CD14-positive monocyte (primary cell): ENCODE measurements around the gene NLRC4. TPM values are rescaled to one million over a fixed set of nuclear protein-coding genes. Genes with fewer than 3 reads are reported as not detected.
A peak's percentile ranks its signal among the peaks of the same experiment; 100 is the strongest.

Source experiments
- DNase-seq, 3 donors: peaks; one replicate each; pipeline ENCODE4 v3.0.0-alpha.2; 2011 to 2022
- H2AFZ ChIP-seq: 2 replicates; pipeline ENCODE4 v1.6.0; 2012; ENCODE audit warnings: mild to moderate bottlenecking, low read depth, low read length, inconsistent platforms; ENCODE audit not compliant: insufficient read depth, poor library complexity, severe bottlenecking
- H3K27ac ChIP-seq, 2 donors: 1 replicate in 1 of 2; 2 replicates in 1 of 2; pipeline ENCODE4 v1.5.1; 2012 to 2013; ENCODE audit warnings: low read length in 2 of 2, control low read depth in 1 of 2, inconsistent platforms in 1 of 2, low read depth in 1 of 2, mild to moderate bottlenecking in 1 of 2
- H3K27me3 ChIP-seq, 2 donors: one replicate each; pipeline versions ENCODE4 v1.6.0 to v1.6.1; 2011 to 2013; ENCODE audit warnings: low read length in 2 of 2; ENCODE audit not compliant: control insufficient read depth in 2 of 2, insufficient read depth in 2 of 2
- H3K36me3 ChIP-seq, 2 donors: replicated peaks in 1 of 2; 1 replicate in 1 of 2; 2 replicates in 1 of 2; pipeline versions ENCODE4 v1.5.1 to v1.6.1; 2012 to 2013; ENCODE audit warnings: low read length in 2 of 2, control low read depth in 1 of 2, inconsistent platforms in 1 of 2, mild to moderate bottlenecking in 1 of 2; ENCODE audit not compliant: insufficient read depth in 2 of 2, control insufficient read depth in 1 of 2
- H3K4me1 ChIP-seq, 2 donors: 1 replicate in 1 of 2; 2 replicates in 1 of 2; pipeline versions ENCODE4 v1.5.1 to v1.6.1; 2012 to 2013; ENCODE audit warnings: low read length in 2 of 2, control low read depth in 1 of 2, inconsistent platforms in 1 of 2, mild to moderate bottlenecking in 1 of 2, moderate library complexity in 1 of 2; ENCODE audit not compliant: insufficient read depth in 2 of 2, control insufficient read depth in 1 of 2
- H3K4me2 ChIP-seq: replicated peaks from 2 replicates; pipeline ENCODE3; 2012; ENCODE audit warnings: low read length, moderate library complexity, mild to moderate bottlenecking; ENCODE audit not compliant: poor library complexity, severe bottlenecking; ENCODE audit errors: extremely low read depth
- H3K4me3 ChIP-seq, 3 experiments: fragments of 200-600 bp in 1 of 3; sonication (generic) in 1 of 3; replicated peaks in 1 of 3; 1 replicate in 2 of 3; 2 replicates in 1 of 3; pipeline ENCODE4 v1.5.1; 2011 to 2013; ENCODE audit warnings: low read length in 3 of 3, mild to moderate bottlenecking in 3 of 3, control low read depth in 2 of 3, low read depth in 2 of 3, inconsistent platforms in 1 of 3, moderate library complexity in 1 of 3
- H3K79me2 ChIP-seq: 2 replicates; pipeline ENCODE4 v1.6.0; 2012; ENCODE audit warnings: mild to moderate bottlenecking, control low read depth, inconsistent platforms, low read length, moderate library complexity; ENCODE audit not compliant: insufficient read depth
- H3K9ac ChIP-seq: 2 replicates; pipeline ENCODE4 v1.6.0; 2017; ENCODE audit warnings: low read length, mild to moderate bottlenecking; ENCODE audit not compliant: insufficient read depth, poor library complexity, severe bottlenecking
- H3K9me3 ChIP-seq, 2 donors: replicated peaks in 1 of 2; 1 replicate in 1 of 2; 2 replicates in 1 of 2; pipeline versions ENCODE4 v1.5.1 to v1.6.1; 2012 to 2013; ENCODE audit warnings: low read length in 2 of 2, control low read depth in 1 of 2; ENCODE audit not compliant: control insufficient read depth in 1 of 2, insufficient read depth in 1 of 2
- H4K20me1 ChIP-seq: 2 replicates; pipeline ENCODE4 v1.6.0; 2012; ENCODE audit warnings: mild to moderate bottlenecking, low read length, control low read depth, moderate library complexity; ENCODE audit not compliant: insufficient read depth
- H3K27ac Mint-ChIP-seq, 7 donors: one replicate each; pipeline ENCODE4 v1.8.0; 2020; ENCODE audit warnings: mild to moderate bottlenecking in 7 of 7, mixed read lengths in 7 of 7, moderate library complexity in 6 of 7, inconsistent platforms in 2 of 7
- H3K27me3 Mint-ChIP-seq, 3 donors: one replicate each; pipeline ENCODE4 v1.8.0; 2021 to 2022; ENCODE audit warnings: low read depth in 3 of 3, mild to moderate bottlenecking in 3 of 3, mixed read lengths in 3 of 3, moderate library complexity in 3 of 3, inconsistent platforms in 1 of 3
- H3K36me3 Mint-ChIP-seq, 2 donors: one replicate each; pipeline ENCODE4 v1.8.0; 2020; ENCODE audit warnings: mixed read lengths in 2 of 2, inconsistent platforms in 1 of 2, mild to moderate bottlenecking in 1 of 2
- H3K4me1 Mint-ChIP-seq: one replicate; pipeline ENCODE4 v1.8.0; 2020; ENCODE audit warnings: mild to moderate bottlenecking, mixed read lengths
- H3K4me3 Mint-ChIP-seq, 2 donors: one replicate each; pipeline ENCODE4 v1.8.0; 2020; ENCODE audit warnings: mild to moderate bottlenecking in 2 of 2, mixed read lengths in 2 of 2, moderate library complexity in 1 of 2
- H3K9me3 Mint-ChIP-seq, 7 donors: one replicate each; pipeline ENCODE4 v1.8.0; 2020 to 2022; ENCODE audit warnings: mixed read lengths in 7 of 7, mild to moderate bottlenecking in 6 of 7, moderate library complexity in 6 of 7, inconsistent platforms in 2 of 7
- WGBS: methylation state at CpG from one replicate; pipeline ENCODE4 v1.1.5; 2013; ENCODE audit warnings: missing lambda C conversion rate; ENCODE audit not compliant: insufficient coverage; 5-methylcytosine and 5-hydroxymethylcytosine counted together
- intact Hi-C, 2 donors: fragments of 100-400 bp; cut with micrococcal nuclease; formaldehyde crosslinking; loops; one replicate each; pipeline versions ENCODE4 v1.15.0 to v1.15.1; 2023
- polyA plus RNA-seq, 3 donors: library from polyadenylated mRNA; depleted of rRNA in 1 of 3; unstranded in 2 of 3; stranded (reverse) in 1 of 3; fragments of 300-500 nt in 2 of 3; fragments of >200 nt in 1 of 3; fragmentation: Illumina TruSeq in 2 of 3; gene quantifications; 1 replicate in 2 of 3; 2 replicates in 1 of 3; pipeline ENCODE4 v1.2.3, GENCODE V29; 2012 to 2021
- TF ChIP-seq, protein P1 (sequence below): fragments of 200-600 bp; IDR thresholded peaks from one replicate; pipeline ENCODE4 v1.8.0; 2022; ENCODE audit warnings: antibody characterized with exemption, mild to moderate bottlenecking

NLRC4 gene
- polyA plus RNA-seq, 3 donors: 18.8 to 38.3 (median 27.3) TPM

DNA sequence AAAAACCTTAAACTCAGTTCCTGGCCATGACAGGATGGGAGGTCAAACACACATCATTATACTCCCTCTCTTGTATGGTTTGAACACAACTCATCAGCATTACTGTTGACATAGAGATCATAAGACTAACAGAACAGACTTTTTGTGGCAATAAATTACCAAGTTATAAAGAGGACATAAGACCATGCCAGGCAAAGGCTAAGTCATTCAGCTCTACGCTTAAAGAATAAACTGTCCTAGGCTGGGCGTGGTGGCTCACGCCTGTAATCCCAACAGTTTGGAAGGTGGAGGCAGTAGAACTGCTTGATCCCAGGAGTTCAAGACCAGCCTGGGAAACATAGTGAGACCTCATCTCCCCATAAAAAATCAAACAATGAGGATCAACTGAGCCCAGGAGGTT, 16.4 kb downstream of the NLRC4 start:
- Histone ChIP-seq H3K36me3 (peaks cover 73 to 95% of the 10 kb centered on the region in 2 donors), H3K9ac (no peak overlapping the region), H3K27ac (peak overlapping the region in 1 of 2 donors; percentile 14), H3K79me2 (peaks cover 80% of the 10 kb centered on the region), H3K4me1 (no peaks in the 10 kb centered on the region), H4K20me1 (peaks cover 98% of the 10 kb centered on the region), H3K4me3 (no peak overlapping the region), H2AFZ (no peak overlapping the region), H3K27me3 (no peaks in the 10 kb centered on the region), H3K9me3 (no peaks in the 10 kb centered on the region), H3K4me2 (no peak overlapping the region)
- no peak overlapping the region for H3K27ac Mint-ChIP-seq
- no peak overlapping the region for H3K4me3 Mint-ChIP-seq
- no peaks in the 10 kb centered on the region for H3K9me3 Mint-ChIP-seq
- H3K27me3 Mint-ChIP-seq: no peaks in the 10 kb centered on the region
- intact Hi-C loops: no loop called here
- no peak for DNase-seq
- TF ChIP-seq, protein P1, sequence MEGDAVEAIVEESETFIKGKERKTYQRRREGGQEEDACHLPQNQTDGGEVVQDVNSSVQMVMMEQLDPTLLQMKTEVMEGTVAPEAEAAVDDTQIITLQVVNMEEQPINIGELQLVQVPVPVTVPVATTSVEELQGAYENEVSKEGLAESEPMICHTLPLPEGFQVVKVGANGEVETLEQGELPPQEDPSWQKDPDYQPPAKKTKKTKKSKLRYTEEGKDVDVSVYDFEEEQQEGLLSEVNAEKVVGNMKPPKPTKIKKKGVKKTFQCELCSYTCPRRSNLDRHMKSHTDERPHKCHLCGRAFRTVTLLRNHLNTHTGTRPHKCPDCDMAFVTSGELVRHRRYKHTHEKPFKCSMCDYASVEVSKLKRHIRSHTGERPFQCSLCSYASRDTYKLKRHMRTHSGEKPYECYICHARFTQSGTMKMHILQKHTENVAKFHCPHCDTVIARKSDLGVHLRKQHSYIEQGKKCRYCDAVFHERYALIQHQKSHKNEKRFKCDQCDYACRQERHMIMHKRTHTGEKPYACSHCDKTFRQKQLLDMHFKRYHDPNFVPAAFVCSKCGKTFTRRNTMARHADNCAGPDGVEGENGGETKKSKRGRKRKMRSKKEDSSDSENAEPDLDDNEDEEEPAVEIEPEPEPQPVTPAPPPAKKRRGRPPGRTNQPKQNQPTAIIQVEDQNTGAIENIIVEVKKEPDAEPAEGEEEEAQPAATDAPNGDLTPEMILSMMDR: no peak
- peaks cover 73 to 89% of the 10 kb centered on the region in 2 donors for H3K36me3 Mint-ChIP-seq
- peaks cover 9% of the 10 kb centered on the region for H3K4me1 Mint-ChIP-seq
- WGBS: no CpG with 5 or more reads among the region's 3 CpGs

DNA sequence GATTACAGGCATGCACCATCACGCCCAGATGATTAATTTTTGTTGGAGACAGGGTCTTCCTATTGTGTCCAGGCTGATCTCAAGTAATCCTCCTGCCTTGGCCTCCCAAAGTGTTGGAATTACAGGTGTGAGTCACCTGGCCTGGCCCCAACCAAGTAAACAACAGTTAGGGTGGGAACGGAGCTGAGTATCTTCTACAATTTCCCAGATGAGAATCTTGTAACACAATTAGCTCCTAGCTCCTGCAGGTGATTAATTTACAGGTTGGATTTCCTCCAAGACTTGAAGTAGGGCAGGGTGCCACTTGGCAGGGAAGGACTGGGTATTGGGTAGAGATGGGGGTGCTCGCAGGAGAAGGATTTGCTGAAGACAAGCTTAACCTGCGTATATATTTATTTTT, 17.8 kb downstream of the NLRC4 start:
- TF ChIP-seq, protein P1: no peak

More for the DNA sequence above, 17.8 kb downstream of the NLRC4 start:
- Mint-ChIP-seq H3K9me3 (no peaks in the 10 kb centered on the region), H3K4me1 (peaks cover 9% of the 10 kb centered on the region), H3K27me3 (no peaks in the 10 kb centered on the region), H3K36me3 (peaks cover 77 to 90% of the 10 kb centered on the region in 2 donors), H3K4me3 (no peak overlapping the region), H3K27ac (peak overlapping the region in 1 of 7 donors; percentile 82)
- intact Hi-C loops: no loop called here
- H3K27me3 ChIP-seq: no peaks in the 10 kb centered on the region
- no peaks in the 10 kb centered on the region for H3K4me1 ChIP-seq
- no peak overlapping the region for H2AFZ ChIP-seq
- H3K4me3 ChIP-seq: no peak overlapping the region
- no peak overlapping the region for H3K27ac ChIP-seq
- WGBS: no CpG with 5 or more reads among the region's 4 CpGs
- H4K20me1 ChIP-seq: peaks cover 98% of the 10 kb centered on the region
- no peaks in the 10 kb centered on the region for H3K9me3 ChIP-seq
- no peak overlapping the region for H3K9ac ChIP-seq
- H3K79me2 ChIP-seq: peaks cover 87% of the 10 kb centered on the region
- H3K36me3 ChIP-seq: peaks cover 72 to 95% of the 10 kb centered on the region in 2 donors
- no peak for DNase-seq
- no peak overlapping the region for H3K4me2 ChIP-seq
